ENCODE measurements around the gene APCDD1L. TPM values are rescaled to one million over a fixed set of nuclear protein-coding genes. Genes with fewer than 3 reads are reported as not detected.

Gene APCDD1L
- total and polyA plus RNA-seq, 2 of the 8 experiments (the other 6 are each of a cell fraction or from before 2014, with no cell fraction given), result 0.83 to 3.1 TPM

GRCh38 chr20:58556961-58557360, 41.8 kb upstream of the APCDD1L start:
- no peak overlapping the region for H3K23ac ChIP-seq (ENCODE audit: insufficient read length)
- no peaks in the 10 kb centered on the region for H3K36me3 ChIP-seq (ENCODE audit: control insufficient read depth in 2 of 4, insufficient read depth in 4 of 4, low read length in 3 of 4)
- no peak overlapping the region for H4K8ac ChIP-seq (ENCODE audit: extremely low read depth, insufficient read depth, low read length)
- 0 out of 7 replicates have a peak, but pooled peaks cover 0 to 6% (median 0%) of the 10 kb centered on the region in 4 experiments for H3K27me3 ChIP-seq (replicated peaks in 1 of 4; ENCODE audit: control insufficient read depth in 3 of 4, extremely low read depth in 1 of 4, insufficient read depth in 3 of 4, low read length in 3 of 4)
- H3K9me3 ChIP-seq (ENCODE audit: insufficient read depth in 2 of 2, low read depth in 1 of 2, low read length in 1 of 2), result no peaks in the 10 kb centered on the region
- no peak overlapping the region for H4K5ac ChIP-seq (ENCODE audit: insufficient read length, low read depth, low read length)
- no peak overlapping the region for H2BK5ac ChIP-seq (ENCODE audit: low read depth, low read length)
- H3K56ac ChIP-seq (replicated peaks; ENCODE audit: insufficient read length, low read depth, low read length), result no peak overlapping the region
- no peaks in the 10 kb centered on the region for H3K79me2 ChIP-seq (ENCODE audit: control insufficient read depth in 1 of 2, insufficient read depth in 2 of 2, low read length in 2 of 2)
- no peak overlapping the region for H3K9ac ChIP-seq (replicated peaks in 1 of 4; ENCODE audit: extremely low read depth in 1 of 4, low read depth in 3 of 4, low read length in 3 of 4)
- no peak overlapping the region for H3K4me3 ChIP-seq (ENCODE audit: extremely low read depth in 1 of 4, insufficient read depth in 2 of 4, low read depth in 3 of 4, low read length in 4 of 4)
- FAIRE-seq (no peak), DNase-seq (ENCODE audit: low read depth in 1 of 2, low spot score in 2 of 2) (no peak)
- WGBS, 2 experiments (ENCODE audit: extremely low coverage in 1 of 2, insufficient coverage in 1 of 2, insufficient read length in 1 of 2, insufficient replicate concordance in 2 of 2, low coverage in 1 of 2, low lambda C conversion rate in 2 of 2, missing lambda C conversion rate in 1 of 2), result 81% methylated on average over 6 of the region's 6 CpGs; no CpG with 5 or more reads in 1 of the 2 experiments
- H3K23me2 ChIP-seq (ENCODE audit: low read depth, low read length), result no peaks in the 10 kb centered on the region
- H4K20me1 ChIP-seq (replicated peaks in 1 of 2; ENCODE audit: control insufficient read depth in 1 of 2, insufficient read depth in 2 of 2, low read length in 2 of 2), result no peaks in the 10 kb centered on the region
- no peak overlapping the region for H4K91ac ChIP-seq (replicated peaks; ENCODE audit: insufficient read length, low read length)
- CTCF ChIA-PET (ENCODE audit: partially characterized antibody), result interaction anchor here (0.6 to 2.2 kb wide), 5 partner anchors 8 to 654 kb away, joined by 3 to 7 read pairs (median 3); no protein-coding TSS in a partner anchor
- H3K4me2 ChIP-seq (ENCODE audit: insufficient read depth in 1 of 2, low read depth in 2 of 2, low read length in 2 of 2), result no peak overlapping the region
- POLR2A ChIA-PET (ENCODE audit: partially characterized antibody), result interaction anchor here (1.1 kb wide), 1 partner anchor 63 kb away, joined by 3 read pairs; no protein-coding TSS in a partner anchor
- H3K18ac ChIP-seq (ENCODE audit: extremely low read depth, low read length), result no peak overlapping the region
- H2AK5ac ChIP-seq (ENCODE audit: low read depth, low read length), result no peak overlapping the region
- H3K4ac ChIP-seq (replicated peaks; ENCODE audit: insufficient read length, low read depth, low read length), result no peak overlapping the region
- H3K14ac ChIP-seq (ENCODE audit: insufficient read length), result no peak overlapping the region
- no peaks in the 10 kb centered on the region for H3K4me1 ChIP-seq (replicated peaks in 1 of 4; ENCODE audit: control insufficient read depth in 3 of 4, insufficient read depth in 4 of 4, low read length in 3 of 4)
- H3K27ac ChIP-seq (ENCODE audit: low read depth, low read length), result no peak overlapping the region
- H2AFZ ChIP-seq (ENCODE audit: low read length), result no peak overlapping the region
- no peak overlapping the region for H2BK12ac ChIP-seq (ENCODE audit: low read depth, low read length)
- H2BK120ac ChIP-seq (replicated peaks; ENCODE audit: low read depth, low read length), result no peak overlapping the region
- H2BK20ac ChIP-seq (ENCODE audit: low read length), result no peak overlapping the region
- no peak overlapping the region for H2BK15ac ChIP-seq (ENCODE audit: low read length)
- no peaks in the 10 kb centered on the region for H3K79me1 ChIP-seq (ENCODE audit: low read depth, low read length)
- TF ChIP-seq ZNF274 (IDR thresholded peaks at IDR 0.05; ENCODE audit: borderline replicate concordance, extremely low read depth, low read length) (no peak), SUZ12 (IDR thresholded peaks at IDR 0.05; ENCODE audit: low read length) (no peak), ASH2L (IDR thresholded peaks at IDR 0.05; ENCODE audit: low read length) (no peak), USF2 (IDR thresholded peaks at IDR 0.05; ENCODE audit: low read length) (no peak)
